ENCODE results near the gene C12orf42. TPM values are rescaled to one million over a fixed set of nuclear protein-coding genes. Genes with fewer than 3 reads are reported as not detected.

C12orf42 gene
- total RNA-seq, 1 experiment from 2014 or later: not detected

- H3K36me3 Mint-ChIP-seq (ENCODE audit: insufficient read depth, unreplicated experiment): no peaks in the 10 kb centered on the region
- intact Hi-C loops (cut with micrococcal nuclease; ENCODE audit: unreplicated experiment): no loop called here
- BruUV-seq (replicated peaks): no TSS peak
- ChIA-PET POLR2A (no interaction called here), CTCF (no interaction called here)
- Histone ChIP-seq H3K9me3 (no peaks in the 10 kb centered on the region), H3K4me1 (no peaks in the 10 kb centered on the region), H3K27me3 (replicated peaks; ENCODE audit: control insufficient read depth, insufficient read depth, low read length) (no peaks in the 10 kb centered on the region), H3K4me3 (ENCODE audit: low read depth, low read length) (no peak overlapping the region), H3K36me3 (ENCODE audit: control insufficient read depth, insufficient read depth, low read length) (no peaks in the 10 kb centered on the region)
- no peak for DNase-seq
- no peaks in the 10 kb centered on the region for H3K27me3 Mint-ChIP-seq (ENCODE audit: insufficient read depth, unreplicated experiment)
- TF ChIP-seq CTCF (IDR thresholded peaks at IDR 0.05; ENCODE audit: insufficient read depth in 1 of 2, low read depth in 1 of 2, low read length in 1 of 2, severe bottlenecking in 1 of 2, unreplicated experiment in 1 of 2): no peak
- no peak overlapping the region for H3K4me3 Mint-ChIP-seq (ENCODE audit: unreplicated experiment)
- H3K9me3 Mint-ChIP-seq (ENCODE audit: unreplicated experiment): no peaks in the 10 kb centered on the region
- no peaks in the 10 kb centered on the region for H3K4me1 Mint-ChIP-seq (ENCODE audit: low read depth, unreplicated experiment)
- H3K27ac Mint-ChIP-seq (ENCODE audit: unreplicated experiment): no peak overlapping the region
These were observed 42.6 kb upstream of the C12orf42 start for GRCh38 chr12:103538397-103538796.

GRCh38 chr12:103530307-103531066, 34.7 kb upstream of the C12orf42 start:
- H3K4me1 Mint-ChIP-seq (ENCODE audit: low read depth, unreplicated experiment): no peaks in the 10 kb centered on the region
- no peaks in the 10 kb centered on the region for H3K36me3 Mint-ChIP-seq (ENCODE audit: insufficient read depth, unreplicated experiment)
- no TSS peak for BruUV-seq (replicated peaks)
- no peaks in the 10 kb centered on the region for H3K9me3 Mint-ChIP-seq (ENCODE audit: unreplicated experiment)
- no peak for TF ChIP-seq CTCF (IDR thresholded peaks at IDR 0.05; ENCODE audit: insufficient read depth in 1 of 2, low read depth in 1 of 2, low read length in 1 of 2, severe bottlenecking in 1 of 2, unreplicated experiment in 1 of 2)
- no peak overlapping the region for H3K27ac Mint-ChIP-seq (ENCODE audit: unreplicated experiment)
- Histone ChIP-seq H3K27me3 (replicated peaks; ENCODE audit: control insufficient read depth, insufficient read depth, low read length) (no peaks in the 10 kb centered on the region), H3K4me3 (ENCODE audit: low read depth, low read length) (no peak overlapping the region), H3K36me3 (ENCODE audit: control insufficient read depth, insufficient read depth, low read length) (no peaks in the 10 kb centered on the region), H3K4me1 (no peaks in the 10 kb centered on the region), H3K9me3 (no peaks in the 10 kb centered on the region)
- no peaks in the 10 kb centered on the region for H3K27me3 Mint-ChIP-seq (ENCODE audit: insufficient read depth, unreplicated experiment)
- ChIA-PET CTCF (no interaction called here), POLR2A (no interaction called here)
- intact Hi-C loops (cut with micrococcal nuclease; ENCODE audit: unreplicated experiment): no loop called here
- H3K4me3 Mint-ChIP-seq (ENCODE audit: unreplicated experiment): no peak overlapping the region
- no peak for DNase-seq

- Histone ChIP-seq H3K27me3 (replicated peaks; ENCODE audit: control insufficient read depth, insufficient read depth, low read length) (no peaks in the 10 kb centered on the region), H3K9me3 (no peaks in the 10 kb centered on the region), H3K4me3 (ENCODE audit: low read depth, low read length) (no peak overlapping the region), H3K36me3 (ENCODE audit: control insufficient read depth, insufficient read depth, low read length) (no peaks in the 10 kb centered on the region), H3K4me1 (no peaks in the 10 kb centered on the region)
- Mint-ChIP-seq H3K27ac (ENCODE audit: unreplicated experiment) (no peak overlapping the region), H3K9me3 (ENCODE audit: unreplicated experiment) (no peaks in the 10 kb centered on the region), H3K4me1 (ENCODE audit: low read depth, unreplicated experiment) (no peaks in the 10 kb centered on the region), H3K4me3 (ENCODE audit: unreplicated experiment) (no peak overlapping the region), H3K36me3 (ENCODE audit: insufficient read depth, unreplicated experiment) (no peaks in the 10 kb centered on the region), H3K27me3 (ENCODE audit: insufficient read depth, unreplicated experiment) (no peaks in the 10 kb centered on the region)
- ChIA-PET POLR2A (no interaction called here), CTCF (no interaction called here)
- BruUV-seq (replicated peaks): no TSS peak
- DNase-seq: no peak
- no peak for TF ChIP-seq CTCF (IDR thresholded peaks at IDR 0.05; ENCODE audit: insufficient read depth in 1 of 2, low read depth in 1 of 2, low read length in 1 of 2, severe bottlenecking in 1 of 2, unreplicated experiment in 1 of 2)
- intact Hi-C loops (cut with micrococcal nuclease; ENCODE audit: unreplicated experiment): no loop called here
These were observed 33.5 kb upstream of the C12orf42 start for GRCh38 chr12:103529306-103529705.

Measured in Caco-2 (cell line).